GM18517 (cell line): ENCODE data around the gene FCHO1.
A peak's percentile ranks its signal among the peaks of the same experiment; 100 is the strongest.
"Not testable (repeated sequence)": the region's sequence is repeated elsewhere in the genome, so short reads cannot be mapped to it uniquely, and the experiment has no call there.

Experiments
- ATAC-seq: cut with Tn5 transposase; IDR thresholded peaks from one replicate; pipeline ENCODE4 v1.9.1; 2021; ENCODE audit warnings: mild to moderate bottlenecking, moderate library complexity; ENCODE audit not compliant: unreplicated experiment

FCHO1 gene

DNA sequence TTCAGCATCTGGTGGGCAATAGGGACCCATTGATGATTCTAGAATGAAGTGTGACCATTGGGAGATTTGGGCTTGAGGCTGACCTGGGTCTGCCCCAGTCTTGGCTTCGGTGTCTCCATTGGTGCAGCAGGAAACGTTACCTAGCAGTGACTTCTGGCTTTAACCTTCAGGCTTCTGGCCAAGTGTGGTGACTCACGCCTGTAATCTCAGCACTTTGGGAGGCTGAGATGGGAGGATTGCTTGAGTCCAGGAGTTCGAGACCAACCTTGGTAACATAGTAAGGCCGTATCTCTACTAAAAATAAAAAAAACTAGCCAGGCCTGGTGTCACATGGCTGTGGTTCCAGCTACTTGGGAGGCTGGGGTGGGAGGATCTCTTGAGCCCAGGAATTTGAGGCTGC lies 7.2 kb downstream of the FCHO1 start:
- ATAC-seq, result no peak

GRCh38 chr19:17761148-17761547 lies 9.9 kb downstream of the FCHO1 start:
- no peak for ATAC-seq

DNA sequence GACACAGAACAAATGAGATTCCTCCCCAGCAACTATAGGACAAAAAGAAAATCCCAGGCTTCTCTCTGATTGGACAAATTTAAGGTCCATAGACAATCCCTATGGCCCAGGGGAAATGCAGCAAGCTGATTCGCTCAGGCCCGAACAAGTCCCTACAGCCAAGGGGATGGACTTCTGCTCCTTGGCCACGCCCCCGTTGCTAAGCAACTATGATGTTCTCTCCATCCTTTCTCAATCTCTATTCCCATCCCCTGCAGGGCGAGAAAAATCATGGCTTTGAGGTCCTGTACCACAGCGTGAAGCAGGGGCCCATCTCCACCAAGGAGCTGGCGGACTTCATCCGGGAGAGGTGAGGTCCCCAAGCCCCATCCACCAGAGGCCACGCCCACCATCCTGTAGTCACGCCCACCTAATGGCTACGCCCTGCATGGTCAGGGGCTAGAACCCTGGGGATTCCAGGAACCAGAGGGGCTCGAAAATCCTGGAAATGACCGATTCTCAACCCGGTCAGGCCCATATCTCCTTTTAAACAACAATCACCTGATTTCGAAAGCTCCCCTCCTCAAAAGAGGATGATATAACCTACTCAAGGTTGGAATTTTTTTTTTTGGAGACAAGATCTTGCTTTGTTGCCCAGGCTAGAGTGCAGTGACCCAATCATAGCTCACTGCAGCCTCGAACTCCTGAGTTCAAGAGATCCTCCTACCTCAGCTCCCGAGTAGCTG lies 11.4 kb downstream of the FCHO1 start:
- ATAC-seq, result no peak

- no peak for ATAC-seq
Observed at GRCh38 chr19:17764348-17764747, 13.1 kb downstream of the FCHO1 start.

DNA sequence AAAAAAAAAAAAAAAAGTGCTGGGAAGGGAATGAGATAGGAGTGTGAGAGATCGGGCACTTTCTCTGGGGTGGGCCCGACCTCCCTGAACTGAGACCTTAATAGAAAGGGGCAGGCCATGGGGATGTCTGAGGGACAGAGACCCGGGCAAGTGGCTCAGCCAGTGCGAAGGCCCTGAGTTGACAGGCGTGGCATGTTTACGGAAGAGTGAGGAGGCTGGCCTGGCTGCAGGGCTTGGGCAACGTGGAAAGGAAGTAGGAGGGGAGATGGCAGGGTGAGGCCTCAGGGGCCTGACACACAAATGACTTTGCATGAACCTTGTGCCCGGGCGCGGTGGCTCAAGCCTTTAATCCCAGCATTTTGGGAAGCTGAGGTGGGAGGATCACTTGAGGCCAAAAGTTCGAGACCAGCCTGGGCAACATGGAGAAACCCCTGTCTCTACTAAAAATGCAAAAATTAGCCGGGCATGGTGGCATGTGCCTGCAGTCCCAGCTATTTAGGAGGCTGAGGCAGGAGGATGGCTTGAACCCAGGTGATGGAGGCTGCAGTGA lies 13.9 kb downstream of the FCHO1 start:
- ATAC-seq, result no peak

DNA sequence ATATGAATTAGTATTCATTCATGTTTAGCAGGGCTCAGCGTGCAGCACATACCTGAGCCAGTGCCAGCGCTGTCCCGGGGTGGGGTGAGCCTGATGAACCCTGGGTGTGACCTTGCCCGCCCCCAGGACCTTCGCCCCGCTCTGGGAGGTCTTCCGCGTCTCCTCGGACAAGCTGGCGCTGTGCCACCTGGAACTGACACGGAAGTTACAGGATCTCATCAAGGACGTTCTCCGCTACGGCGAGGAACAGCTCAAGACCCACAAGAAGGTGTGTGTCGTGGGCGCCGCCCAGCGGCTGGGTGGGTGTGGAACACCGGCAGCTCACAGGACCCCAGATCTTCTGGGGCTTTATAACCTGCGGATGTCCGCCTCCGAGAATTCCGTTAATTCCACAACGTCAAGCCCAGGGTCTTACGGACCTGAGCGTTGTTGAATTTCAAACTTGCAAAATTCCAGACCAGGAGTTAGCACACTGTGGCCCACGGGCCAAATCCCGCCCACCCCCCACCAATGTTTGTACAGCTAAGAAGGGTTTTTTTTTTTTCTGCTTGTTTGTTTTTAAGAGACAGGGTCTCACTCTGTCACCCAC lies 15.4 kb downstream of the FCHO1 start:
- ATAC-seq, result no peak

DNA sequence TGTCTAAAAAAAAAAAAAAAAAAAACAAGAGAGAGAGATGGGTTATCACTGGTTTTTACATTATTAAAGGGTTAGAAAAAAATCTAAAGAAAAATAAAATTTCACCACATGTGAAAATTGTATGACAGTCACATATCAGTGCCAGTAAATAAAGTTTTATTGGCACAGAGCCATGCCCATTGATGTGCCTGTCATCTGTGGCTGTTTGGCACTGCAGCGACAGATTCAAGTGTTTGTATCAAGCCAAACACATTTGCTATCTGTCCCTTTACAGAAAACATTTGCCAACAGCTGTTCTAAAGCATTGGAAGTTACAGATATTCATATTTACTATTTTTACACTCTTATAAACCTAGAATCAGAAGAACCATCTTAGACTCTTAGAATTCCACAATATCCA lies 16.3 kb downstream of the FCHO1 start:
- ATAC-seq, result no peak

- no peak for ATAC-seq
Observed at GRCh38 chr19:17770613-17771012, 19.3 kb downstream of the FCHO1 start.

DNA sequence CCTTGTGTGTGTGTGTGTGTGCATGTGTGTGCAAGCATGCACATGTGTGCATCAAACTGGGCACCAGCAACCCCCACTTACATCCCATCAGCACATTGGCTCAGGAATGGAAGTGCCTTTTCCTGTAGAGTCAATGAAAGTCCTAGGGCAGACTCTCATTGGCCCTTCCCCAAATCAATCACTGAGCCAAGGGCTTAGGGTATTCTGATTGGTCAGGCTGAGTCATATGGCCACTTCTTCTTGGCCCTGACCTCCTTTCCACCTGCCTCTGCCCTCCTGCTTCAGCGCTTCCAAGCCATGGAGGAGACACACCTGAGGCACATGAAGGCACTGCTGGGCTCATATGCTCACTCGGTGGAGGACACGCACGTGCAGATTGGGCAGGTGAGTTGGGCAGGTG lies 20.9 kb downstream of the FCHO1 start:
- ATAC-seq, result no peak

DNA sequence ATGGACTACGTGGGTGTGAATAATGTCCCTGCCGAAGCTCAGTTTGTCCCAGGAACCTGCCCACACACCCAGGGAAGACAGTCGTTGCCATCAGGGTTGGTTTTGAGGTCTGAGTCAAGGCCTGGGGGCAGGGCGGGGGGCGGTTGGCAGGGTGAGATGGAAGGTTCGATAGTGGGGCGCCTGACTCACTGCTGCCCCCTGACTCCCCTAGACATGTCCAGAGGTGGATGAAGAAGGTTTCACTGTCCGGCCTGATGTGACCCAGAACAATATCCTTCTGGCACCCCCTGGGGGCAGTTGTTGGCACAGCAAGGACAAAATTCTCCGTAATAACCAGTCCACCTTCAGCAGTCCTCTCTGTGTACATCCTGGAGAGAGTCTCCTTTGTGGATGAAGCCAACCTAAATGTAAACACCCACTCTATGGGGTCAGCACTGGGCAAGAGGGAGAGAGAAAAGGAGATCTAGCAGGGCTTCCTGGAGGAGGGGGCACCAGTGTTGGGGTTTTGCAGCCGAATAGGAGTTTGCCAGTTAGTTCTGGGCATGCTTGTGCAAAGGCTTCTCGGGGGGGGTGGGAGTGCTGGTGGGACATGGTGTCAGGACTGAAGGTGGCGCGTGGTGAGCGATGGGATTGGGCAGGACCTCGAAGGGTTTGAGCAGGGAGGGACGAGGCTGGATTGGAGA lies 24.1 kb downstream of the FCHO1 start:
- ATAC-seq, result no peak

- peak; percentile 76 for ATAC-seq
Observed at GRCh38 chr19:17775991-17776803, 24.9 kb downstream of the FCHO1 start.

DNA sequence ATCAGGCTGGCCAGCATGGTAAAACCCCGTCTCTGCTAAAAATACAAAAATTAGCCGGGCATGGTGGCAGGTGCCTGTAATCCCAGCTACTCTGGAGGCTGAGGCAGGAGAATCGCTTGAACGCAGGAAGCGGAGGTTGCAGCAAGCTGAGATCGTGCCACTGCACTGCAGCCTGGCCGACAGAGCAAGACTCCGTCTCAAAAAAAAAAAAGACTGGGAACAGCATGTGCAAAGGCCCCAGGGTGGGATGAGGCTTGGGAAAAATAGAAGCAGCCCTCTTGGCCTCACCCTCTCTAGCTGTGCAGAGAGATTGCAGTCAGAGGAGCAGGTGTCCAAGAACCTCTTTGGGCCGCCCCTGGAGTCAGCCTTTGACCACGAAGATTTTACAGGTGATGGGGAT lies 26.6 kb downstream of the FCHO1 start:
- not testable (repeated sequence) for ATAC-seq

- ATAC-seq, result no peak
Observed at GRCh38 chr19:17778251-17778967, 27.1 kb downstream of the FCHO1 start.

DNA sequence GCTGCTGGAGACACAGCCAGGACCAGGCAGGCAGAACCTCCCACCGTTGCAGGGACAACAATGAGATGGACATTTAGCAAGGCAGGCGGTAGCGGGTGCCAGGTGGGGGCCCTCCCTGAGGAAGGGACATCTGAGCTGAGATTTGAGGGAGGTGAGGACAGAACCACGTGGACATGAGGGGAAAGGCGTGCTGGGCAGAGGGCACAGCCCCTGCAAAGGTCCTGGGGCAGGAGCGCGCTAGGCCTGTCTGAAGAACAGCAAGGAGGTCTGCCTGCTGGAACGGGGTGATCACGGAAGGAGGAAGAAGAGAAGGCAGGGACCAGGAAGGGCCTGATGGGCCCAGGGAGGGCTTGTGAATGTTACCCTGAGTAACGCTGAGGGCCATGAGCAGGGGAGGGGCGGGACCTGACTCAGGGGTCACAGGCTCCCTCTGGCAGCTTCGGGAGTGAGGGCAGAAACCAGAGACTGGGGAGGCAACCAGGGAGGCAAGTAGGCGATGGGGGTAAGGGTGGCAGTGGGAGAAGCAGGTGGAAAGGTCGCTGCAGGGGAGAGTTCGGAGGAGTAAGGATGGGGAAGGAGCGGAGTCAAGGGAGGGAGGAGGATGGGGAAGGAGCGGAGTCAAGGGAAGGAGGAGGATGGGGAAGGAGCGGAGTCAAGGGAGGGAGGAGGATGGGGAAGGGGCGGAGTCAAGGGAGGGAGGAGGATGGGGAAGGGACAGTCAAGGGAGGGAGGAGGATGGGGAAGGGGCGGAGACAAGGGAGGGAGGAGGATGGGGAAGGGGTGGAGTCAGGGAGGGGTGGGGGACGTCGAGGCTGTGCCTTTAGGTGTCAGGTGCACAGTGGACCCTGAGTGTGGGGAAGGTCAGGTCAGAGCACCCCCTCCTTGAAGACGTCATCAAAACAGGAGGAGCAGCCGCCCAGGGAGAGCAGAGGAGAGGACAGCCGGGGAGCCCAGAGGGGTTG lies 28.0 kb downstream of the FCHO1 start:
- no peak for ATAC-seq

DNA sequence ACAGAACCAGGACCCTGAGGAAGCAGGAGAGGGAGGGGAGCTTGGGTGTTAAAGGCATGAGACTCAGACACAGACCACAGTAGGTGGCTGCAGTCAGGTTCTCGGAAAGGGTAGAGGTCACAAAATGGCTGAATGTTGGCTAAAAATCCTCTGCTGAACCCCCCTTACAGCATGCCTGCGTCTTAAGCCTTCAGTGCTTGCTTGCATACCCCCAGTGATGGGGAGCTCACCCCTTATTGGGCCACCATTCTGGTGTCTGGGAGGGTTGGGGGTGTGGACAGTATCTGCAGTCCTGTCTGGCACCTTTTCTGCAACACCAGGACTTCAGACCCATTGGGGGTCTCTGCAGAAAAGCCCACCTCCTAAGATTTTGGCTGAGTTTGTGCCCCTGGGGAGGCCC lies 29.5 kb downstream of the FCHO1 start:
- ATAC-seq, result no peak

- not testable (repeated sequence) for ATAC-seq
Observed at GRCh38 chr19:17783721-17784120, 32.4 kb downstream of the FCHO1 start.

- ATAC-seq, result no peak
Observed at GRCh38 chr19:17784201-17785008, 33.1 kb downstream of the FCHO1 start.

DNA sequence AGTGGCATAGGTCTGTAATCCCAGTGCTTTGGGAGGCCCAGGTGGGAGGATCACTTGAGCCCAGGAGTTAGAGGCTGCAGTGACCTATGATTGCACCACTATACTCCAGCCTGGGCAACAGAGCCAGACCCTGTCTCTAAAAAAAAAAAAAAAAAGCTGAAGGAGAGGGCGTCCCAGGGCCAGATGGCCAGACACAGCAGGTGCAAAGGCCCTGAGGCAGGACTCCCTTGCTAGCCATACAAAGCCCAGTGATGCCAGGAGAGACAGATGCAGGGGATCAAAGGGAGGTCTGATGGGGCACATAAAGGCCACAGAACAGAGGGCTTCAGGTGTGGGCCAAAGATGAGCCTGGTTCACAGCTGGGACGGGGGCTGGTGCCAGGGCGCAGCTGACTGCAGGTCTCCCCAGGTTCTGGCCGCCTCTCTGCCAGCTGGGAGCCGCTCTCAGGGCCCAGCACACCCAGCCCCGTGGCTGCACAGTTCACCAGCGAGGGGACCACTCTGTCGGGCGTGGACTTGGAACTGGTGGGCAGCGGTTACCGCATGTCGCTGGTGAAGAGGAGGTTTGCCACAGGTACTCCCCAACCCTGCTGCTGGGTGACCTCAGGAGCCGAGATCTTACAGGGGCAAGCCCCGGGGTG lies 36.1 kb downstream of the FCHO1 start:
- ATAC-seq, result no peak
